CD4-positive, alpha-beta T cell treated with Interleukin-4 for 4 hours (primary cell): Measurements from ENCODE around the gene CSNK1D.
"Not testable (repeated sequence)": the region's sequence is repeated elsewhere in the genome, so short reads cannot be mapped to it uniquely, and the experiment has no call there.

ENCODE experiments used
- DNase-seq: peaks from one replicate; pipeline ENCODE4 v3.0.0-alpha.2; 2020

Gene CSNK1D

DNA sequence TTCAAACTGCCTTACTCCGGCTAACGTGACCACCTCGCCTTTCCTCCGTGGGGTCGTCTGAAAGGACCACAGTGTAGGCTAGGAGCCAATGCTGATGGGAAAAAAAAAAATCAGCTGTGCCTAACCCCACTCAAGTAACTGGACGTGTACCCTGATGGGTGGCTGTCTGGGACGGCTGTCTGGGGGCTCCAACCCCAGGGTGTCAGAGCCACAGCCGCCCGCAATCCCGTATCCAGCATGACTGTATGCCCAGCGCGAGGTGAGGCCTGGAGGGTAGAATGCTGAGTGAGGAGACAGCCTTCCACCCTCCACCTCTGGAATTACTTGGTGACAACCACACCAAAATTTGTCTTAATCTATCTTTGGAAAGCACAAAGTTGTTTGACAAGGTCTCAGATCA, 2.8 kb downstream of the CSNK1D start:
- no peak for DNase-seq

- DNase-seq: no peak
Observed at GRCh38 chr17:82269882-82270500, 3.5 kb downstream of the CSNK1D start.

DNA sequence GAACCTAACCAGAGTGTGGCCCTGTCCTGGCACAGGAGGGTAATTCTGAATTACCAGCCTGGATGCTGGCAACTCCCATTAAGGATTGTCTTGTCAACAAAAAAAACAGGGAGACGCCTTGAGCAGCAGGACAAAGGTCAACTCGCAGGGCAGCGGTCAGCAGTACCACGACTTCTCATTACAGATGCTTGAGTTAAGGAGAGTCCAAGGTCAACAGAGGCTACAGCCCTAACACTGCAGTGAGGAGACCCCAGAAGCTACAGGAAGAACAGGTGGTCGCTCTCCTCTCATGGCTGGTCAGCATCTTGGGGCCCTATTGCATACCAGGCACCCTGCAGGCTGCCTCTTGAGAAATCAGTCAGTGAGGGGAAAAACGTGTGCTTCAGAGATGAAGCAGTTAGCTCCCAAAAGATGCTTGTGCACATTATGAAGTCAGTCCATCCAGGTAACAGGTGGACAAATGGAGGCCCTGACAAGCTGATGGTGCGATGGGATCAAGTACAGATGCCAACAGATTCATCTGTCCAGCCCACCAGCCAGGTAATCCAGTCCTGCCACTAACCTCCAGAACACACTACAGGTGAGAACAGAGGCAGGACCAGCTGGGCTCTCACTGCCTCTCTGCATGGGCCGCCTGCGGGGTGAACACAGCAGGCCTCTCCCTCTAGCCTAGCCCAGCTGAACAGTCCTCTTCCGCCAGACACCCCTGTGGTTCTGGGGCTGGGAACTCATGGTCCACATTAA, 4.2 kb downstream of the CSNK1D start:
- DNase-seq: no peak

DNA sequence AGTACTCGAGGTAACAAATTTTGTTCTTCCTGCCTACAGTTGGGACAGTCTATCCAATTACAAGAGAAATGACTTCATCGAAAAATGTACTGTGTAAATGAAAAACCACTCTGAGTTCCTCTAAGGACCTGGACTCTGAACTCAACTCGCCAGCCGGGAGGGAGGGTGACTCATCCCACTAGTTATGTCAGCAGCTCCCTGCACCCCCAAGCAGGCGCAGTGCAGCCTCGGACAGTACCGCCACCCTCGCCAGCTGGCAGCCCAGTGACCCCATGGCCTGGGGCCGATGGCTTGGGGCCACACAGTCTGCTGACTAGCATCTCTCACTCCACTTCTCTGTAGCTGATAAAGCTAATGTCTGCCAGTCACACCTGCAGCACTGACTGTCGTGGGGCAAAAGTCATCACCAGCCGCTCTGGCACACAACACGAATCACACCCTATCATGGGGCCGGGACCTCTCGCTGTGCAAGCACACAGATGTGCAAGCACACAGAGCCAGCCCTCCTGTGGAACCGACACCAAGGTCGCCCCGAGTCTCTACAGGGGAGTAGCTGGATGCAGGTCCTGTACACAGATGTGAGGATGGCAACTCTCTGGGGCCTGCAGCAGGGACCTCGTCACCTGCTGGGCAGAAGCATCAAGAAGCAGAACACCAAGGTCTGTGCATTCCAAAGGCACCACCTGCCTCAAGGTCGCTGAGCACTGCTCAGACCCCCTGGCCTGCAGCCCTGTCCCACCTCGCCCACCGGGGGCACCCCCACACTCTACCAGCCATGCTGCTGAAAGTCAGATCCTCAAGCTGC, 5.7 kb downstream of the CSNK1D start:
- peak; percentile 49 for DNase-seq

DNA sequence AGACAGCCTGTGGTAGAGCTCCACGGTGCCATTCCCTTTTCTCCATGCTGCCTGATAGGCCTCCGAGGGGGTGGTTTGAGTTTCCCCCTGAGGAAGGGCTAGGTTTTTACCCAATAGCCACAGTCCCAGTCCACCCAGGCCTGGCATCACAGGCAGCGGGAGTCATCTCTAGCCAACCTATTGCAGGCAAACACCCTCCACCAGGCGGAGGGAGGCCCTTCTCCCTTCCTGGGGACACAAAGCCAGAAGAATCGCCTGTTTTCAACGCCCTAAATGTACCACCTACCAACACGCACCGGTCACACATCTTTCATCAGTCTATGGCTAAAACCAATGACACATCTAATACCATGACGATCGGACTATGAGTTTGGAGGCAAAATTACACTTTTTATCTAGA, 7.4 kb downstream of the CSNK1D start:
- DNase-seq: no peak

GRCh38 chr17:82263641-82264040, 9.9 kb downstream of the CSNK1D start:
- no peak for DNase-seq

DNA sequence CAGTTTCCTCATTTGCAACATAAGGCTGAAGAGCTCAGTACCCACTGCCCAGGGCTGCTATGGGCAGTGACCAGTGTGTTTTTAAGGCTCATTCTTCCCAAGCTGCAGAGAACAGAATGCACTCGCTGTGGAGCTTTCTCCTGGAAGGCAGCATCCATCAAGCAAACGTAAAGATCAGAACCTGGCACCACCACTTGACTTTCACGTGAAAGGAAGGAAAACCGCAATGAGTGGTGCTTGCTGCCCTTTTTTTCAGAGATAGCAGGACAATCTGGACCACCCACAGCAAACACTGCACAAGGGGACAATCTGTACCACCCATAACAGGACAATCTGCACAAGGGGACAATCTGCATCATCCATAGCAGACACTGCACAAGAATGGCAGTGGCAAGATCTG, 11.2 kb downstream of the CSNK1D start:
- DNase-seq: no peak

- DNase-seq: not testable (repeated sequence)
Observed at GRCh38 chr17:82259972-82260961, 13.2 kb downstream of the CSNK1D start.

DNA sequence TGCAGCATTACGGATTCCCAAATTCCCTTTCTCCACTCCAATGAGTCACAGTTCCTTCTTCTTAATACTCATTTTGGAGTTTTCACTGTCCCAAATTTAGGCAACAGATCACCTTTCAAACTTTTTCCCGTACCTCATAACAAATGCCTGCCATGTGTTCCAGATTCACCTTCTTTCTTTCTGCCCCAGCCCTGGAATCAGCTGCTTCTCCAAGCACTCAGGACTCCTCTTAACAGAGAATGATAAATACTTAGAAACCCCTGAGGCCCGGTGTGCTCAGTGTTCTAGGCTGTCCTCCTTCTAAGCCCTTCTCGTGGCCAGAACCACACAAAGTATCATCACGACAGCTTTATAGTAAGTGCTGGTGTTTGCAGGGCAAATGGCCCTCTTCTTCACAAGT, 14.9 kb downstream of the CSNK1D start:
- no peak for DNase-seq

DNA sequence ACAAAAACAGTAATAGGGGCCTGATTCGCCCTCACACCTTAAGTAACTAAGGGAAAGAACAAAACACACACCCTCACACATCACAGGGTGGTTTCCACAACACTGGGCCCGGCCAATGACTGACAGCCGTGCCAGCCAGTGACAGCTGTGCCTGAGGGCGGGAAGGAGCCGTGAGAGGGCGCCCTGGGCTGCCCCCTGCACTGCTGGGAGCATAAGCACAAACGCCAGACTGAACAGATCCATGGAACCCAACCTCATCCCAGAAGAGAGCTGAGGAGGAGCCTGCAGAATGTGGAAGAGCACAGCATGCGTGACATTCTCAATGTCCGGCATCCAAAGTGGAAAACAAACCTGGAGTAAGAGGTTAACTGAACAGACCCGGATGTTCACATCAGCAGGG, 16.0 kb downstream of the CSNK1D start:
- DNase-seq: peak; percentile 80

GRCh38 chr17:82256242-82256885, 17.1 kb downstream of the CSNK1D start:
- no peak for DNase-seq

- DNase-seq: no peak
Observed at GRCh38 chr17:82255402-82255972, 18.0 kb downstream of the CSNK1D start.

DNA sequence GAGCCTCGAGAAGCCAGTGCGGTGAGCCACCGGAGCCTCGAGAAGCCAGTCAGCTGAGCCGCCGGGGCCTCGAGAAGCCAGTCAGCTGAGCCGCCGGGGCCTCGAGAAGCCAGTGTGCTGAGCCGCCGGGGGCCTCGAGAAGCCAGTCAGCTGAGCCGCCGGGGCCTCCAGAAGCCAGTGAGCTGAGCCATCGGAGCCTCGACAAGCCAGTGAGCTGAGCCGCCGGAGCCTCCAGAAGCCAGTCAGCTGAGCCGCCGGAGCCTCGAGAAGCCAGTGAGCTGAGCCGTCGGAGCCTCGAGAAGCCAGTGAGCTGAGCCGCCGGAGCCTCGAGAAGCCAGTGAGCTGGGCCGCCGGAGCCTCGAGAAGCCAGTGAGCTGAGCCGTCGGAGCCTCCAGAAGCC, 18.8 kb downstream of the CSNK1D start:
- DNase-seq: not testable (repeated sequence)

DNA sequence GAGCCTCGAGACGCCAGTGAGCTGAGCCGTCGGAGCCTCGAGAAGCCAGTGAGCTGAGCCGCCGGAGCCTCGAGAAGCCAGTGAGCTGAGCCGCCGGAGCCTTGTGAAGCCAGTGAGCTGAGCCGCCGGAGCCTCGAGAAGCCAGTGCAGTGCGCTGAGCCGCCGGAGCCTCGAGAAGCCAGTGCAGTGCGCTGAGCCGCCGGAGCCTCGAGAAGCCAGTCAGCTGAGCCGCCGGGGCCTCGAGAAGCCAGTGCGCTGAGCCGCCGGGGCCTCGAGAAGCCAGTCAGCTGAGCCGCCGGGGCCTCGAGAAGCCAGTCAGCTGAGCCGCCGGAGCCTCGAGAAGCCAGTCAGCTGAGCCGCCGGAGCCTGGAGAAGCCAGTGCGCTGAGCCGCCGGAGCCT, 19.4 kb downstream of the CSNK1D start:
- DNase-seq: not testable (repeated sequence)

- no peak for DNase-seq
Observed at GRCh38 chr17:82253179-82253544, 20.3 kb downstream of the CSNK1D start.

GRCh38 chr17:82252511-82253178, 20.9 kb downstream of the CSNK1D start:
- no peak for DNase-seq

DNA sequence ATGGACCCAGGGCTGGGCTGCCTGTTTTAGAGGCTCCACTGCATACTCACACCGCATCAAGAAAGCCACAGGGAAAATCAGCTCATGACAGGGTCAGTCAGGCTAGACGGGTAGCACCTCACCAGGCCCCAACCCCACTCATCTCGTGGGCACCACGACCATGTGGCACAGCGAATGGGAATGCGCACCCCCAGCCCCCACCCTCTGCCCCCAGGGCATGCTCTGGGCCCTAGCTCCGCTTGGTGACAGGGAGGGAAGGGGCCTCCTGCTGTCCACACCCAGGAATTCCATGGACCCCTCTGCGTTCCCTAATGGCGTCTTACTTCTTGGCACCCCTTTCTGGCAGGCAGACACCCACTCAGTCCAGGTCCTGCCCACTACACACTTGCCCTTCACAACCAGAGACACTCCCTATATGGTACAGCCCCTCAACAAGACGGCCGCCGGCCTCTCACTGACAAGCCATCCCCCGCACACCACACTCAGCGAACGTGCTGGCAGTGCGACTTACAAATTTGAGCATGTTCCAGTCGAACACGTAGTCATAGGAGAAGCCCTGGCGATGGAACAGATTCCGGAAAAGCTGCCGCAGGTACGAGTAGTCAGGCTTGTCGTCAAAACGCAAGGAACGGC, 22.5 kb downstream of the CSNK1D start:
- no peak for DNase-seq

DNA sequence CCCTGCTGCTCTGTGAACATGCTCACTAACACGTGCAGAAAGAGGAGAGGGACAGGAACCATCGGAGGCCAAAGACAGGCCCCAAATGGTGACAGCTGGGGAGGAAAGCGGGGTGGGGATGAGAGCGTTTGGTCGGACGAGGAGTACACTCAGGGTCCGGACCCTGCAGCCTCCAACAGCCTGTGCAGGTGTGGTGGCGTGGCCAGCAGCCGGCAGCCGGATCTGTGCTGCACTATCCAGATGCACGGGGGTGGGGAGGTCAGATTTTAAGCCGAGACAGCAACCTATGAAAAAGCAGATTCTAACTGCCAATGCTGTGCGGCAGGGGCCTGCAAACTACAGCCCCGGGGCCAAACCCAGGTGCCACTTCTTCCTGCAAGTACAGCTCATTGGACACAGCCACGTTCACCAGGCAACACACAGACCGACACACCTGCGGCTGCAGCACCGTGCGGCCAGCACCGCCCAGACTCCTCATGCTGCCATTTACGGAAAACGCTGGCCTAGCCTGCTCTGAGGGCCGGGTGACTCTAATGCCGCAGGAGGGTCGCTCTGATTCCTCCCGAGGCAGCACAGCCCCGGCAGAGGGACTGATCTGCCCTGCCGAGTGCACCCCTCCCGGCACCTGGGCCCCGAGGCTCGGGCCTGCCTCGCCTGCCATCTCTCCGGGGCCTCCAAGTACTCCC, 23.5 kb downstream of the CSNK1D start:
- no peak for DNase-seq

DNA sequence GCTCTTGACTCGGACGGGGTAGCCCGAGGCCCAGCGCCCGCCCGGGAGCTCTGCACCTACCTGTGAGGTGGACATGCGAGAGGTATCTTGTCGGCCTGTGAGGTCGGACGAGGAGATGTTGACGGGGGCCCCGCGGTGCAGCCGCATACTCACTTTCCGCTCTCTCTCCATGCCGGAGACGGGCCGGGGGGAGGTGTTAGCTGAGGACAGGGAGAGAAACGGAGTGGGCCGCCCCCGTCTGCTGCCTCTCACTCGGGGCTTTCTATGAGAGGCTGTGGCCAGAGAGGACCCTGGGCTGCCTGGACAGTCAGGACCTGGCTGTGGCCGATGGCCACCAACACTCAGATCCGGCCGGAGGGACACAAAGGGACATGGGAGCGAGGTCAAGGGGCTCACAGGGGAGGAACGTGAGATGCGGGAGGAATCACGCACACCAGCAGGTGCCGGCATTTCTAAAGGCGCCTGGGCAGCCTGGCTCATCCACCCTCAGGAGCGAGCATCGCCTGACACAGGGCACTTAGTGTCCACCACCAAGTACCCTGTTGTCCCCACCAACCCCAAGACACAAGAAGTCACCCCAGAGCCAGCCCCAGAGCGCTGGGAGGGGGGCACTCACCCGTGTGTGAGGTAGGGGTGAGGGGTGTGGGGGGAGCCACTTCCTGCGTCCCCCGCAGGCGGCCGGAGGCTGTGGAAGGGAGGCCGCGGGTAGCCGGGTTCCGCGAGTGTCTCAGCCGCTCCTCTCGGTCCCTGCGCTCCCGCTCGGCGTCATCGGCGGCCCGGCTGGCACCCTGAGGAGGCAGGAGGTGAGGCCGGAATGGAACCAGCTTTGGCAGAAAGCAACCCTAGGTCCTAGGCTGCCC, 24.5 kb downstream of the CSNK1D start:
- DNase-seq: no peak
